ENCODE data around the gene PTPRO. TPM values are rescaled to one million over a fixed set of nuclear protein-coding genes. Genes with fewer than 3 reads are reported as not detected.

The PTPRO gene
- total and polyA plus RNA-seq, 4 donors: 0.31 to 3.3 (median 1.1) TPM

DNA sequence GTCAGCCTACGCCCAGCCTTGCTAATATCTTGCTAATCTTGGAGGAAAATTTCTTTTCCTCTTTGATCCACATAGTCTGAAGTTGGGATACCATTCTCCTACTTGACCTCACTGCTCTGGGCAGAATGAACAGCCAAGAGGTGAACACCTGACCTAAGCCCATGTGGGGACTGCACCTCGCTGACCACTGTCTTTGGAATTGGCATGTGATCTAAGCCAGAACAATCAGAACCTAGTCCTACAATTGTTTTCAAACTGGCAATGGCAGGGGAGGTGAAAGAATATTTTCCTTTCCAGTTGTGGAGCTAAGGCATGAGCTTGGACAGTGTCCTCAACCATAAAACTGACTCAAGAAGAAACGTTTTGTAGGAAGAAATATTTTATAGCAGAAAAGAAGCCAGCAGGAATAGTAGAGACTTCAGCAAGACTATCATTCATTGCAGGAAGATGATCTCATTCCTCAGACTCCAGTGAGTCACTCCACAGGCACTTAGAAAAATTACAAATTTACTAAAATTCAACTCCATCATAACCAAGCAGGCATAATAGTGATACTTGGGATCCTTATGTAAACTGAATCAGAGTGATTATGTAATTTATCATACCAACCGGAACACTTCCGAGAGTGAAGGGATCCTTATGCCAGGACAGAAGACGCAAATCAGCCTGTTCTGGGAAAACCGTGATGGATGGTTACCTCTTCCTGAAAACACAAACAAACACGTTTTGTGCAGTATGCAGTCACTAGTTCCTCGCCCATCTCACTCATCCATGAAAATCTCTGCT lies 14.7 kb downstream of the PTPRO start (continued):
- TF ChIP-seq, protein P1, sequence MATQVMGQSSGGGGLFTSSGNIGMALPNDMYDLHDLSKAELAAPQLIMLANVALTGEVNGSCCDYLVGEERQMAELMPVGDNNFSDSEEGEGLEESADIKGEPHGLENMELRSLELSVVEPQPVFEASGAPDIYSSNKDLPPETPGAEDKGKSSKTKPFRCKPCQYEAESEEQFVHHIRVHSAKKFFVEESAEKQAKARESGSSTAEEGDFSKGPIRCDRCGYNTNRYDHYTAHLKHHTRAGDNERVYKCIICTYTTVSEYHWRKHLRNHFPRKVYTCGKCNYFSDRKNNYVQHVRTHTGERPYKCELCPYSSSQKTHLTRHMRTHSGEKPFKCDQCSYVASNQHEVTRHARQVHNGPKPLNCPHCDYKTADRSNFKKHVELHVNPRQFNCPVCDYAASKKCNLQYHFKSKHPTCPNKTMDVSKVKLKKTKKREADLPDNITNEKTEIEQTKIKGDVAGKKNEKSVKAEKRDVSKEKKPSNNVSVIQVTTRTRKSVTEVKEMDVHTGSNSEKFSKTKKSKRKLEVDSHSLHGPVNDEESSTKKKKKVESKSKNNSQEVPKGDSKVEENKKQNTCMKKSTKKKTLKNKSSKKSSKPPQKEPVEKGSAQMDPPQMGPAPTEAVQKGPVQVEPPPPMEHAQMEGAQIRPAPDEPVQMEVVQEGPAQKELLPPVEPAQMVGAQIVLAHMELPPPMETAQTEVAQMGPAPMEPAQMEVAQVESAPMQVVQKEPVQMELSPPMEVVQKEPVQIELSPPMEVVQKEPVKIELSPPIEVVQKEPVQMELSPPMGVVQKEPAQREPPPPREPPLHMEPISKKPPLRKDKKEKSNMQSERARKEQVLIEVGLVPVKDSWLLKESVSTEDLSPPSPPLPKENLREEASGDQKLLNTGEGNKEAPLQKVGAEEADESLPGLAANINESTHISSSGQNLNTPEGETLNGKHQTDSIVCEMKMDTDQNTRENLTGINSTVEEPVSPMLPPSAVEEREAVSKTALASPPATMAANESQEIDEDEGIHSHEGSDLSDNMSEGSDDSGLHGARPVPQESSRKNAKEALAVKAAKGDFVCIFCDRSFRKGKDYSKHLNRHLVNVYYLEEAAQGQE (IDR thresholded peaks at IDR 0.05): no peak

DNA sequence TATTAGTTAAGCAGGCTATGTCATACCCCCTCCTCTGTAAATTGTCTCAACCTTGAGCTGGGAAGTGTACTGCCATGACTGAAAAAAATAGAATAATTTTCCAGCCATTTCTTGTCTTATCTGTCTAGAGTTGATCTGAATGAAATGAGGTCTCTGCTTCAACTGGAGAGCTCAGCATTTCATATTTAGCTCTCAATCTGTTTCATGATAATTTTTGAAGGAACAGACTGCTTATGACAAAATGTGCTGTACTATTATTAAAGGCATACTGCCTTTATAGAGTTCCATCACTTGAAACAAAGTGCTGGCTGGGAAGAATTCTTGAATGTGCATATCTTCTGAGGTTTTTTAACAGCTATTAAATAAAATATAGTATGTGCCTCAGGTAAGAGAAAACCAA lies 19.1 kb downstream of the PTPRO start:
- no peak overlapping the region for H3K27ac ChIP-seq (ENCODE audit: low read depth in 1 of 2, low read length in 2 of 2)
- no peaks in the 10 kb centered on the region for H3K27me3 ChIP-seq (ENCODE audit: control insufficient read depth in 4 of 4, insufficient read depth in 4 of 4, low read length in 3 of 4)
- no peak overlapping the region for H3K4me3 ChIP-seq (ENCODE audit: low read depth in 1 of 3, low read length in 3 of 3)
- TF ChIP-seq GABPA (IDR thresholded peaks at IDR 0.05 in 1 of 2, conservative IDR thresholded peaks at IDR 0.05 in 1 of 2) (no peak), EGR1 (IDR thresholded peaks at IDR 0.05; ENCODE audit: low read depth in 2 of 2) (no peak), SP1 (IDR thresholded peaks at IDR 0.05) (no peak), JUND (IDR thresholded peaks at IDR 0.05) (no peak), HNF4G (IDR thresholded peaks at IDR 0.05) (no peak), TAF1 (conservative IDR thresholded peaks at IDR 0.05) (no peak), FOXA1 (IDR thresholded peaks at IDR 0.05) (no peak), RXRA (IDR thresholded peaks at IDR 0.05) (no peak), RAD21 (IDR thresholded peaks at IDR 0.05) (no peak), YY1 (IDR thresholded peaks at IDR 0.05) (no peak), FOXA2 (IDR thresholded peaks at IDR 0.05) (no peak)
- TF ChIP-seq, protein P2, sequence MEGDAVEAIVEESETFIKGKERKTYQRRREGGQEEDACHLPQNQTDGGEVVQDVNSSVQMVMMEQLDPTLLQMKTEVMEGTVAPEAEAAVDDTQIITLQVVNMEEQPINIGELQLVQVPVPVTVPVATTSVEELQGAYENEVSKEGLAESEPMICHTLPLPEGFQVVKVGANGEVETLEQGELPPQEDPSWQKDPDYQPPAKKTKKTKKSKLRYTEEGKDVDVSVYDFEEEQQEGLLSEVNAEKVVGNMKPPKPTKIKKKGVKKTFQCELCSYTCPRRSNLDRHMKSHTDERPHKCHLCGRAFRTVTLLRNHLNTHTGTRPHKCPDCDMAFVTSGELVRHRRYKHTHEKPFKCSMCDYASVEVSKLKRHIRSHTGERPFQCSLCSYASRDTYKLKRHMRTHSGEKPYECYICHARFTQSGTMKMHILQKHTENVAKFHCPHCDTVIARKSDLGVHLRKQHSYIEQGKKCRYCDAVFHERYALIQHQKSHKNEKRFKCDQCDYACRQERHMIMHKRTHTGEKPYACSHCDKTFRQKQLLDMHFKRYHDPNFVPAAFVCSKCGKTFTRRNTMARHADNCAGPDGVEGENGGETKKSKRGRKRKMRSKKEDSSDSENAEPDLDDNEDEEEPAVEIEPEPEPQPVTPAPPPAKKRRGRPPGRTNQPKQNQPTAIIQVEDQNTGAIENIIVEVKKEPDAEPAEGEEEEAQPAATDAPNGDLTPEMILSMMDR (IDR thresholded peaks at IDR 0.05; ENCODE audit: low read depth, low read length, missing input control): no peak
- TF ChIP-seq, protein P3, sequence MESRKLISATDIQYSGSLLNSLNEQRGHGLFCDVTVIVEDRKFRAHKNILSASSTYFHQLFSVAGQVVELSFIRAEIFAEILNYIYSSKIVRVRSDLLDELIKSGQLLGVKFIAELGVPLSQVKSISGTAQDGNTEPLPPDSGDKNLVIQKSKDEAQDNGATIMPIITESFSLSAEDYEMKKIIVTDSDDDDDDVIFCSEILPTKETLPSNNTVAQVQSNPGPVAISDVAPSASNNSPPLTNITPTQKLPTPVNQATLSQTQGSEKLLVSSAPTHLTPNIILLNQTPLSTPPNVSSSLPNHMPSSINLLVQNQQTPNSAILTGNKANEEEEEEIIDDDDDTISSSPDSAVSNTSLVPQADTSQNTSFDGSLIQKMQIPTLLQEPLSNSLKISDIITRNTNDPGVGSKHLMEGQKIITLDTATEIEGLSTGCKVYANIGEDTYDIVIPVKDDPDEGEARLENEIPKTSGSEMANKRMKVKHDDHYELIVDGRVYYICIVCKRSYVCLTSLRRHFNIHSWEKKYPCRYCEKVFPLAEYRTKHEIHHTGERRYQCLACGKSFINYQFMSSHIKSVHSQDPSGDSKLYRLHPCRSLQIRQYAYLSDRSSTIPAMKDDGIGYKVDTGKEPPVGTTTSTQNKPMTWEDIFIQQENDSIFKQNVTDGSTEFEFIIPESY (IDR thresholded peaks at IDR 0.05): no peak
- TF ChIP-seq, protein P4, sequence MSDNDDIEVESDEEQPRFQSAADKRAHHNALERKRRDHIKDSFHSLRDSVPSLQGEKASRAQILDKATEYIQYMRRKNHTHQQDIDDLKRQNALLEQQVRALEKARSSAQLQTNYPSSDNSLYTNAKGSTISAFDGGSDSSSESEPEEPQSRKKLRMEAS (IDR thresholded peaks at IDR 0.05): no peak
- H3K9ac ChIP-seq (ENCODE audit: low read depth in 1 of 2, low read length in 2 of 2): no peak overlapping the region
- no peaks in the 10 kb centered on the region for H3K36me3 ChIP-seq (ENCODE audit: control insufficient read depth in 4 of 4, insufficient read depth in 3 of 4, low read depth in 1 of 4, low read length in 3 of 4)
- H3K9me3 ChIP-seq (ENCODE audit: control insufficient read depth in 4 of 4, low read length in 3 of 4): no peaks in the 10 kb centered on the region
- no peak for DNase-seq (ENCODE audit: low spot score)
- no peaks in the 10 kb centered on the region for H3K4me1 ChIP-seq (ENCODE audit: control insufficient read depth in 4 of 4, insufficient read depth in 4 of 4, low read length in 3 of 4)

Data from liver (tissue), 9 donors.